Calu3 (cell line): ENCODE measurements around the gene TANGO6. TPM values are rescaled to one million over a fixed set of nuclear protein-coding genes. Genes with fewer than 3 reads are reported as not detected.

ENCODE experiments used
- BruUV-seq: library from RNA; stranded (reverse); fragments of 400-500 nt; replicated peaks from 2 replicates; lab custom pipeline; 2021; lab: Mats Ljungman, UMichigan
- CTCF ChIA-PET: fragments of 300-600 bp; sonication (Branson Sonifier 250); formaldehyde crosslinking; loops from one replicate; lab custom pipeline; 2022; ENCODE audit warnings: antibody characterized with exemption; lab: Charles Lee
- DNase-seq: peaks from one replicate; pipeline ENCODE4 v3.0.0; 2022
- H3K27ac Mint-ChIP-seq: one replicate; pipeline ENCODE4 v1.8.0; 2022; ENCODE audit warnings: mixed read lengths; ENCODE audit not compliant: unreplicated experiment
- H3K27me3 Mint-ChIP-seq: one replicate; pipeline ENCODE4 v1.8.0; 2022; ENCODE audit warnings: mixed read lengths; ENCODE audit not compliant: unreplicated experiment
- H3K36me3 Mint-ChIP-seq: one replicate; pipeline ENCODE4 v1.8.0; 2022; ENCODE audit warnings: mild to moderate bottlenecking, moderate library complexity, mixed read lengths; ENCODE audit not compliant: insufficient read depth, unreplicated experiment
- H3K4me1 Mint-ChIP-seq: one replicate; pipeline ENCODE4 v1.8.0; 2022; ENCODE audit warnings: mild to moderate bottlenecking, low read depth, mixed read lengths; ENCODE audit not compliant: unreplicated experiment
- H3K4me3 Mint-ChIP-seq: one replicate; pipeline ENCODE4 v1.8.0; 2022; ENCODE audit warnings: mild to moderate bottlenecking, low read depth, moderate library complexity, mixed read lengths; ENCODE audit not compliant: unreplicated experiment
- H3K9me3 Mint-ChIP-seq: one replicate; pipeline ENCODE4 v1.8.0; 2022; ENCODE audit warnings: low read depth, mixed read lengths; ENCODE audit not compliant: unreplicated experiment
- intact Hi-C: fragments of 100-400 bp; cut with micrococcal nuclease; formaldehyde crosslinking; loops from one replicate; pipeline ENCODE4 v1.10.0; 2022; ENCODE audit not compliant: unreplicated experiment
- total RNA-seq: library from RNA; stranded (reverse); gene quantifications from 2 replicates; pipeline ENCODE4 v1.2.3, GENCODE V29; 2022
- TF ChIP-seq, protein P1 (sequence below): fragments of 200-600 bp; IDR thresholded peaks from one replicate; pipeline ENCODE4 v1.8.0; 2022; ENCODE audit warnings: antibody characterized with exemption; ENCODE audit not compliant: unreplicated experiment

Gene TANGO6
- total RNA-seq, 1 experiment from 2014 or later: 18.0 TPM

DNA sequence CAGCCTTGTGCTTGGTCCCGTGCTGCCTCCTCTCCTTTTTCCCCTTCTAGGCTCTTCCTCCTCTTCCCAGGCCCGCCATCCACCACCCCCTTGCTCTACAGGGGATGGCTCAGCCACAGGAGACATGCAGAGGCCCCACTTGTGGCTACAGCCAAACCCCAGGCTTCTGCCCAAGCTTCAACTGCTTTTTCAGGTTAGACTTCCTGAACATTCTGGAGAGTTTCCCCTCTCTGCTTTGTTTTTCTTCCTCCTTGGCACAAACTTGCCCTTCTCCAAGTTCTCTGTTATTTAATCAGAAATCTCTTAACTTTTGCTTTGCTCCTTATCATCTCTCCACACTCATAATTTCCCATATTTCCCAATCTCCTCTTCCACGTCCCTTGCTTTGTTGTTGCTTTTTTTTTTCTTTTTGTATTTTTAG lies 243.8 kb downstream of the TANGO6 start:
- H3K27me3 Mint-ChIP-seq: no peaks in the 10 kb centered on the region
- CTCF ChIA-PET: no interaction called here
- H3K4me3 Mint-ChIP-seq: no peak overlapping the region
- intact Hi-C loops: no loop called here
- H3K27ac Mint-ChIP-seq: no peak overlapping the region
- TF ChIP-seq, protein P1, sequence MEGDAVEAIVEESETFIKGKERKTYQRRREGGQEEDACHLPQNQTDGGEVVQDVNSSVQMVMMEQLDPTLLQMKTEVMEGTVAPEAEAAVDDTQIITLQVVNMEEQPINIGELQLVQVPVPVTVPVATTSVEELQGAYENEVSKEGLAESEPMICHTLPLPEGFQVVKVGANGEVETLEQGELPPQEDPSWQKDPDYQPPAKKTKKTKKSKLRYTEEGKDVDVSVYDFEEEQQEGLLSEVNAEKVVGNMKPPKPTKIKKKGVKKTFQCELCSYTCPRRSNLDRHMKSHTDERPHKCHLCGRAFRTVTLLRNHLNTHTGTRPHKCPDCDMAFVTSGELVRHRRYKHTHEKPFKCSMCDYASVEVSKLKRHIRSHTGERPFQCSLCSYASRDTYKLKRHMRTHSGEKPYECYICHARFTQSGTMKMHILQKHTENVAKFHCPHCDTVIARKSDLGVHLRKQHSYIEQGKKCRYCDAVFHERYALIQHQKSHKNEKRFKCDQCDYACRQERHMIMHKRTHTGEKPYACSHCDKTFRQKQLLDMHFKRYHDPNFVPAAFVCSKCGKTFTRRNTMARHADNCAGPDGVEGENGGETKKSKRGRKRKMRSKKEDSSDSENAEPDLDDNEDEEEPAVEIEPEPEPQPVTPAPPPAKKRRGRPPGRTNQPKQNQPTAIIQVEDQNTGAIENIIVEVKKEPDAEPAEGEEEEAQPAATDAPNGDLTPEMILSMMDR: no peak
- H3K4me1 Mint-ChIP-seq: peaks cover 28% of the 10 kb centered on the region
- no peaks in the 10 kb centered on the region for H3K9me3 Mint-ChIP-seq
- H3K36me3 Mint-ChIP-seq: no peaks in the 10 kb centered on the region
- BruUV-seq: no TSS peak
- no peak for DNase-seq

DNA sequence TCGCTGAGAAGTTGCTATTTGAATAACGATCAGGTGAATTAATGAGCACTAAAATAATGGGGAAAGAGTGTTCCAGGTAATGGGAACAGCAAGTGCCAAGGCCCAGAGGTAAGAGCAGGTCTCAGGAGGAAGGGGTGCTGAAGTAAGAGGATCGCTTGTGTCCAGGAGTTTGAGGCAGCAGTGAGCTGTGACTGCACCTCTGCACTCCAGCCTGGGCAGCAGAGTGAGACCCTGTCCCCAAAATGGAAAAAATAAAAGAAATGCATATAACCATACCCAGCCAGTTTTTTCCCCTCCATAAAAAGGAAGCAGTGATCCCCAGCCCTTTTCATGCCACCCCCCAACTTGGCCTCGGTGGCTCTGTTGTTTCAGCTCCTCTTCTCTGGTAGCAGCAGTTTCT lies 245.4 kb downstream of the TANGO6 start:
- TF ChIP-seq, protein P1: no peak
- peaks cover 28% of the 10 kb centered on the region for H3K4me1 Mint-ChIP-seq
- H3K36me3 Mint-ChIP-seq: no peaks in the 10 kb centered on the region
- intact Hi-C loops: no loop called here
- H3K27ac Mint-ChIP-seq: no peak overlapping the region
- H3K9me3 Mint-ChIP-seq: no peaks in the 10 kb centered on the region
- peak overlapping the region; percentile 38 for H3K4me3 Mint-ChIP-seq
- no peaks in the 10 kb centered on the region for H3K27me3 Mint-ChIP-seq
- DNase-seq: no peak
- CTCF ChIA-PET: interaction anchor here (0.8 to 2.0 kb wide), 5 partner anchors 16 to 560 kb away, joined by 3 to 9 read pairs (median 6); no protein-coding TSS in a partner anchor
- no TSS peak for BruUV-seq

DNA sequence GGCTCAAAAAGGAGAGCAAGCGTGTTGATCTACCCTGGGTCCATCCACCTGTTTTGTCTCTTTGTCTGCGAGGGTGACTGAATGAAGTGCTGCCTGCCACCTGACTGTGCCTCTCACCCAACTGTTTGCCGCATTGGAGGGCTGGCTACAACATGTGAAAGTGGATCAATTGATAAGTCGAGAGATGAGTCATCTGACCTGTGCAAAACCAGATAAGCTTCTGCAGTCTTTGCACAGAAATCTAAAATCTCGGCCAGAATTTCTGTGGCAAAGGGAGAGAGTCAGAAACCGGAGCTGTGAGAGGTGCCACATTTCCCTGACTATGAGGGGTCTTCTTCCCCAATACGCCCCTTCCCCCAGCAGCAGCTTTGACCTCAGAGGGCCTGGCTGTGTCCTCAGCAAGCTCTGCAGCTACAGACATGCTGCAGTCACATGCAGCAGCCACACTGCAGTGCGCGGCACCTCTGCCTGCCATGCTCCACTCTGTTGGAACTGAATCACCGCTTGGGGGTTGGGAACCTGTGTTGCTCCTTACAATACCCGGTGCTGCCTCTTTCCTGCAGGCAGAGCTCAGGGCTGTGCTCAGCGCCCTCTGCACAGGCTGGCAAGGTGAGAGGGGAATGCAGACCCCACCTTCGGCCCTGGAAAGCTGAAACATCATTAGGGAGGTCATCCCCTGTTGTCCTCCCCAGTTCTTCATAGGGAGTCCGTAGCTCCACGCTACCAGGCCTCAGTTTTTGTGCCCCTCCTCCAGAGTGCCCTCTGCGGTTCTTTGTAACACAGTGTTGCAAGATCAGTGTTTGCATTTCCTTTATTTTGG lies 246.0 kb downstream of the TANGO6 start:
- peak; percentile 70 for DNase-seq
- H3K4me3 Mint-ChIP-seq: peak overlapping the region; percentile 38
- intact Hi-C loops: no loop called here
- H3K9me3 Mint-ChIP-seq: no peaks in the 10 kb centered on the region
- H3K27me3 Mint-ChIP-seq: no peaks in the 10 kb centered on the region
- CTCF ChIA-PET: interaction anchor here (0.8 to 2.0 kb wide), 6 partner anchors 16 to 561 kb away, joined by 3 to 9 read pairs (median 4); no protein-coding TSS in a partner anchor
- TF ChIP-seq, protein P1: no peak
- H3K27ac Mint-ChIP-seq: peak overlapping the region; percentile 7
- H3K36me3 Mint-ChIP-seq: no peaks in the 10 kb centered on the region
- no TSS peak for BruUV-seq
- H3K4me1 Mint-ChIP-seq: peaks cover 28% of the 10 kb centered on the region

DNA sequence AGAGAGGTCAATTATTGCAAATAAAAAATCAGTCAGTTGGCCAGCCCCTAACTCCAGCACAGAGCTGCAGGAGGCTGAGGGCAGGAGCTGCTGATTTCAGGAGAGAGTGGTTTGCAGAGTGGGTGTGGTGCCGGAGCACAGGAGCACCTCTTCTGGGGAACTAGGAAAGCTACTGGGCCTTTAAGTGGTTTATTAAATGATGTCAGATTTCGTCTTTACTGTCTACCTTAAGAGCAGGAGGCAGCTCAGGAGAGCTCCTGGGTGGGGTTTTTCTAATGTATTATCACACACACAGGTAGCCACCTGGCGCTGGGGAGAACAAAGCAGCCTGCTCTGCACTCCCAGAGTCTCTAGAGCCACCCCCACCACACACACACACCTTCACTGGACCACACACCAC lies 250.6 kb downstream of the TANGO6 start:
- BruUV-seq: no TSS peak
- CTCF ChIA-PET: interaction anchor here (0.7 kb wide), 1 partner anchor 116 kb away, joined by 3 read pairs; no protein-coding TSS in a partner anchor
- intact Hi-C loops: no loop called here

More for the DNA sequence above, 250.6 kb downstream of the TANGO6 start:
- Mint-ChIP-seq H3K27me3 (no peaks in the 10 kb centered on the region), H3K27ac (no peak overlapping the region), H3K9me3 (no peaks in the 10 kb centered on the region), H3K4me3 (no peak overlapping the region), H3K4me1 (peaks cover 7% of the 10 kb centered on the region), H3K36me3 (no peaks in the 10 kb centered on the region)
- DNase-seq: no peak
- TF ChIP-seq, protein P1: no peak
